Liver (tissue), 3 donors: ENCODE data around the gene CSNK1G2.

Experiments used
- GABPA ChIP-seq, 2 donors: IDR thresholded peaks in 1 of 2; conservative IDR thresholded peaks in 1 of 2; 2 replicates each; pipeline ENCODE4 v1.6.1; 2016; ENCODE audit warnings: antibody characterized with exemption in 2 of 2, mild to moderate bottlenecking in 1 of 2, moderate library complexity in 1 of 2
- SP1 ChIP-seq: IDR thresholded peaks from 2 replicates; pipeline ENCODE4 v1.6.1; 2018; ENCODE audit warnings: antibody characterized with exemption, mild to moderate bottlenecking
- TAF1 ChIP-seq: conservative IDR thresholded peaks from 2 replicates; pipeline ENCODE4 v1.6.1; 2016; ENCODE audit warnings: antibody characterized with exemption, mild to moderate bottlenecking
- TF ChIP-seq, protein P1 (sequence below): IDR thresholded peaks from 2 replicates; pipeline ENCODE4 v1.6.1; 2016; ENCODE audit warnings: antibody characterized with exemption
- TF ChIP-seq, protein P2 (sequence below): fragments of 150-350 bp; IDR thresholded peaks from 2 replicates; pipeline ENCODE4 v1.5.1; 2017; ENCODE audit warnings: improper control_type of control experiment, low read depth, low read length; ENCODE audit not compliant: missing input control
- donor health status: healthy.
- donor health status: healthy.

DNA sequence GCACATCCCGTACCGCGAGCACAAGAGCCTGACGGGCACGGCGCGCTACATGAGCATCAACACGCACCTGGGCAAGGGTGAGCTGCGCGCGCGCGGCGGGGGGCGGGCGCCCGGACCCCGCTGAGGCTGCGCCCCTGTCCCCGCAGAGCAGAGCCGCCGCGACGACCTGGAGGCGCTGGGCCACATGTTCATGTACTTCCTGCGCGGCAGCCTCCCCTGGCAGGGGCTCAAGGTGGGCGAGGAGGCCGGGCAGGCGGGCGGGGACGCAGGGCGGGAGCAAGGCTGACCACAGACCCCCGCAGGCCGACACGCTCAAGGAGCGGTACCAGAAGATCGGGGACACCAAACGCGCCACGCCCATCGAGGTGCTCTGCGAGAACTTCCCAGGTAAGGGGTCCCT, 38.0 kb downstream of the CSNK1G2 start:
- TF ChIP-seq GABPA (IDR thresholded peaks at IDR 0.05 in 1 of 2, conservative IDR thresholded peaks at IDR 0.05 in 1 of 2) (no peak), TAF1 (no peak), SP1 (no peak)
- TF ChIP-seq, protein P1, sequence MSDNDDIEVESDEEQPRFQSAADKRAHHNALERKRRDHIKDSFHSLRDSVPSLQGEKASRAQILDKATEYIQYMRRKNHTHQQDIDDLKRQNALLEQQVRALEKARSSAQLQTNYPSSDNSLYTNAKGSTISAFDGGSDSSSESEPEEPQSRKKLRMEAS, result no peak
- TF ChIP-seq, protein P2, sequence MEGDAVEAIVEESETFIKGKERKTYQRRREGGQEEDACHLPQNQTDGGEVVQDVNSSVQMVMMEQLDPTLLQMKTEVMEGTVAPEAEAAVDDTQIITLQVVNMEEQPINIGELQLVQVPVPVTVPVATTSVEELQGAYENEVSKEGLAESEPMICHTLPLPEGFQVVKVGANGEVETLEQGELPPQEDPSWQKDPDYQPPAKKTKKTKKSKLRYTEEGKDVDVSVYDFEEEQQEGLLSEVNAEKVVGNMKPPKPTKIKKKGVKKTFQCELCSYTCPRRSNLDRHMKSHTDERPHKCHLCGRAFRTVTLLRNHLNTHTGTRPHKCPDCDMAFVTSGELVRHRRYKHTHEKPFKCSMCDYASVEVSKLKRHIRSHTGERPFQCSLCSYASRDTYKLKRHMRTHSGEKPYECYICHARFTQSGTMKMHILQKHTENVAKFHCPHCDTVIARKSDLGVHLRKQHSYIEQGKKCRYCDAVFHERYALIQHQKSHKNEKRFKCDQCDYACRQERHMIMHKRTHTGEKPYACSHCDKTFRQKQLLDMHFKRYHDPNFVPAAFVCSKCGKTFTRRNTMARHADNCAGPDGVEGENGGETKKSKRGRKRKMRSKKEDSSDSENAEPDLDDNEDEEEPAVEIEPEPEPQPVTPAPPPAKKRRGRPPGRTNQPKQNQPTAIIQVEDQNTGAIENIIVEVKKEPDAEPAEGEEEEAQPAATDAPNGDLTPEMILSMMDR, result no peak
